BJ (cell line): ENCODE data around the gene CACYBP. TPM values are rescaled to one million over a fixed set of nuclear protein-coding genes. Genes with fewer than 3 reads are reported as not detected.

Experiments
- CTCF ChIA-PET: fragments of 350-600 bp; formaldehyde crosslinking; extraction: SDS; loops from one replicate; lab custom pipeline; 2021; ENCODE audit warnings: antibody characterized with exemption, inconsistent platforms; lab: Yijun Ruan, JAX
- POLR2A ChIA-PET: fragments of 300-600 bp; sonication (Branson Sonifier 250); formaldehyde crosslinking; extraction: SDS; loops from one replicate; lab custom pipeline; 2021; ENCODE audit warnings: antibody characterized with exemption; lab: Charles Lee
- DNase-seq: peaks from one replicate; pipeline ENCODE4 v3.0.0-alpha.2; 2011; ENCODE audit warnings: low read depth
- H3K27me3 ChIP-seq: 2 replicates; pipeline ENCODE4 v1.6.0; 2011; ENCODE audit warnings: low read length; ENCODE audit not compliant: control insufficient read depth, insufficient read depth
- H3K36me3 ChIP-seq: 2 replicates; pipeline ENCODE4 v1.5.1; 2011; ENCODE audit warnings: low read length; ENCODE audit not compliant: control insufficient read depth, insufficient read depth
- H3K4me3 ChIP-seq: 2 replicates; pipeline ENCODE4 v1.5.1; 2011; ENCODE audit warnings: low read depth, mild to moderate bottlenecking, control low read depth, low read length
- CTCF ChIP-seq: IDR thresholded peaks from 2 replicates; pipeline ENCODE4 v1.5.1; 2011; ENCODE audit warnings: low read depth, mild to moderate bottlenecking, control low read depth, inconsistent platforms, low read length, moderate library complexity; ENCODE audit not compliant: insufficient read depth
- polyA plus RNA-seq: library from polyadenylated mRNA; depleted of rRNA; stranded (reverse); fragments of >200 nt; gene quantifications from 2 replicates; pipeline ENCODE4 v1.2.3, GENCODE V29; 2011

CACYBP gene
- polyA plus RNA-seq, 1 experiment: 20.5 TPM

- CTCF ChIA-PET: interaction anchor here (0.7 kb wide), 1 partner anchor 11 kb away, joined by 3 read pairs; no protein-coding TSS in a partner anchor
- DNase-seq: no peak
- Histone ChIP-seq H3K4me3 (no peak overlapping the region), H3K27me3 (no peaks in the 10 kb centered on the region), H3K36me3 (no peaks in the 10 kb centered on the region)
- POLR2A ChIA-PET: no interaction called here
- TF ChIP-seq CTCF: no peak
Measured at GRCh38 chr1:174971902-174972301, 27.8 kb upstream of the CACYBP start.

- CTCF ChIA-PET: interaction anchor here (0.9 kb wide), 1 partner anchor 8 kb away, joined by 4 read pairs; no protein-coding TSS in a partner anchor
- no peak for DNase-seq
Measured at GRCh38 chr1:174974711-174975119, 25.0 kb upstream of the CACYBP start.

GRCh38 chr1:174975764-174976163 lies 24.0 kb upstream of the CACYBP start:
- Histone ChIP-seq H3K36me3 (no peaks in the 10 kb centered on the region), H3K27me3 (no peaks in the 10 kb centered on the region), H3K4me3 (no peak overlapping the region)
- no peak for TF ChIP-seq CTCF
- ChIA-PET POLR2A (no interaction called here), CTCF (interaction anchor here (0.9 kb wide), 1 partner anchor 10 kb away, joined by 3 read pairs; no protein-coding TSS in a partner anchor)
- DNase-seq: no peak

More at GRCh38 chr1:174974711-174975119, 25.0 kb upstream of the CACYBP start:
- H3K27me3 ChIP-seq: no peaks in the 10 kb centered on the region
- no peaks in the 10 kb centered on the region for H3K36me3 ChIP-seq
- TF ChIP-seq CTCF: no peak
- H3K4me3 ChIP-seq: no peak overlapping the region
- POLR2A ChIA-PET: no interaction called here

- POLR2A ChIA-PET: interaction anchor here (0.6 kb wide), 1 partner anchor 177 kb away, joined by 3 read pairs; no protein-coding TSS in a partner anchor
- DNase-seq: no peak
Measured at GRCh38 chr1:174976436-174977108, 23.2 kb upstream of the CACYBP start.

More at GRCh38 chr1:174976436-174977108, 23.2 kb upstream of the CACYBP start:
- no peaks in the 10 kb centered on the region for H3K36me3 ChIP-seq
- no peak overlapping the region for H3K4me3 ChIP-seq
- H3K27me3 ChIP-seq: no peaks in the 10 kb centered on the region
- CTCF ChIA-PET: interaction anchor here (0.7 to 1.0 kb wide), 3 partner anchors 9 to 126 kb away, joined by 3 to 4 read pairs (median 3); no protein-coding TSS in a partner anchor
- no peak for TF ChIP-seq CTCF
